Prostate gland (tissue), 2 donors: ENCODE measurements around the gene MYO5A.

Experiments used
- CTCF ChIP-seq, 4 experiments: fragments of 200-600 bp in 2 of 4; fragments of 450-650 bp in 2 of 4; sonication (generic) in 2 of 4; IDR thresholded peaks; 1 replicate in 3 of 4; 2 replicates in 1 of 4; pipeline ENCODE4 v1.5.1; 2016 to 2019; ENCODE audit warnings: antibody characterized with exemption in 4 of 4, mild to moderate bottlenecking in 2 of 4, moderate library complexity in 2 of 4
- POLR2A ChIP-seq: fragments of 450-650 bp; IDR thresholded peaks from one replicate; pipeline ENCODE4 v1.6.1; 2016; ENCODE audit warnings: antibody characterized with exemption, mild to moderate bottlenecking
- POLR2AphosphoS5 ChIP-seq: sonication (generic); formaldehyde crosslinking; IDR thresholded peaks from one replicate; pipeline ENCODE4 v1.6.1; 2017; ENCODE audit warnings: antibody characterized with exemption

GRCh38 chr15:52466134-52466701, 62.5 kb downstream of the MYO5A start:
- TF ChIP-seq CTCF (IDR thresholded peaks at IDR 0.05) (no peak), POLR2AphosphoS5 (no peak), POLR2A (no peak)
